Spleen (tissue), 7 donors: ENCODE data around the gene FZD4.

ENCODE experiments used
- POLR2A ChIP-seq, 3 donors: fragments of 450-650 bp; IDR thresholded peaks; one replicate each; pipeline ENCODE4 v1.5.1; 2017; ENCODE audit warnings: antibody characterized with exemption in 3 of 3, mild to moderate bottlenecking in 1 of 3
- TF ChIP-seq, protein P1 (sequence below), 11 experiments: fragments of 200-600 bp in 7 of 11; fragments of 450-650 bp in 4 of 11; sonication (generic) in 4 of 11; IDR thresholded peaks in 8 of 11; conservative IDR thresholded peaks in 3 of 11; 1 replicate in 7 of 11; 2 replicates in 4 of 11; pipeline versions ENCODE4 v1.4.0 to v1.8.0; 2016 to 2021; ENCODE audit warnings: antibody characterized with exemption in 11 of 11, inconsistent platforms in 4 of 11, mild to moderate bottlenecking in 1 of 11
- donor health status: DM: no; HTN: no; CAD: no; lungs with moderate emphysema.
- donor health status: DM: no; HTN: no; CAD: no.
- donor health status: DM: no; HTN: no; CAD: no.

DNA sequence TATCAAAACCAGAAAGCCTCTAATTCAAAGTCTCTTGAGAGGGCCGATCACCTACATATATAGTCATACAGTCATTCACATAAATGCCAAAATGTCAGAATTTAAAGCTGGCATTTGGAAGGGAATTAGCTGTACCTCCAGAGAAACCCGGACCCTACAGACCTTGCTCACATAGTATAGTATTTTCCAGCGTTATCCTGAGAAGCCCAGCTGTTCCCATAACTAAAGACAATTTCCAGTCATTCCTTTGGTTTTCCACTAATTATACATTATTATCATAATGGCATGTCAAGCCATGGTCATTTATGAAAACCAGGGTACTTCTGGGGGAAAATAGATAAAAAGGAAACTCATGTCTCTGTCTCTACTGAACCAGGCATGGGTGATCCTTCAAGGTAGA is 53.6 kb downstream of the FZD4 start:
- TF ChIP-seq, protein P1, sequence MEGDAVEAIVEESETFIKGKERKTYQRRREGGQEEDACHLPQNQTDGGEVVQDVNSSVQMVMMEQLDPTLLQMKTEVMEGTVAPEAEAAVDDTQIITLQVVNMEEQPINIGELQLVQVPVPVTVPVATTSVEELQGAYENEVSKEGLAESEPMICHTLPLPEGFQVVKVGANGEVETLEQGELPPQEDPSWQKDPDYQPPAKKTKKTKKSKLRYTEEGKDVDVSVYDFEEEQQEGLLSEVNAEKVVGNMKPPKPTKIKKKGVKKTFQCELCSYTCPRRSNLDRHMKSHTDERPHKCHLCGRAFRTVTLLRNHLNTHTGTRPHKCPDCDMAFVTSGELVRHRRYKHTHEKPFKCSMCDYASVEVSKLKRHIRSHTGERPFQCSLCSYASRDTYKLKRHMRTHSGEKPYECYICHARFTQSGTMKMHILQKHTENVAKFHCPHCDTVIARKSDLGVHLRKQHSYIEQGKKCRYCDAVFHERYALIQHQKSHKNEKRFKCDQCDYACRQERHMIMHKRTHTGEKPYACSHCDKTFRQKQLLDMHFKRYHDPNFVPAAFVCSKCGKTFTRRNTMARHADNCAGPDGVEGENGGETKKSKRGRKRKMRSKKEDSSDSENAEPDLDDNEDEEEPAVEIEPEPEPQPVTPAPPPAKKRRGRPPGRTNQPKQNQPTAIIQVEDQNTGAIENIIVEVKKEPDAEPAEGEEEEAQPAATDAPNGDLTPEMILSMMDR (IDR thresholded peaks at IDR 0.05 in 8 of 11, conservative IDR thresholded peaks at IDR 0.05 in 3 of 11): no peak
- TF ChIP-seq POLR2A (IDR thresholded peaks at IDR 0.05): no peak
